ENCODE results near the gene ADGRL4.

- no peak for TF ChIP-seq POLR2A (IDR thresholded peaks at IDR 0.05)
- TF ChIP-seq CTCF (IDR thresholded peaks at IDR 0.05): no peak
- no peak for TF ChIP-seq POLR2AphosphoS5 (IDR thresholded peaks at IDR 0.05)
These were observed 37.0 kb upstream of the ADGRL4 start for GRCh38 chr1:79043506-79043905.
